IMR-90 (cell line): ENCODE data around the gene RNF11. TPM values are rescaled to one million over a fixed set of nuclear protein-coding genes. Genes with fewer than 3 reads are reported as not detected.

Source experiments
- ATAC-seq: fragments of 200-7000 bp; cut with Tn5 transposase; 2 replicates; pipeline ENCODE4 v1.9.1; 2020; ENCODE audit warnings: low read depth, mild to moderate bottlenecking, moderate library complexity
- BruUV-seq: library from RNA; stranded (reverse); fragments of 400-500 nt; replicated peaks from 2 replicates; lab custom pipeline; 2021; lab: Mats Ljungman, UMichigan
- CTCF ChIA-PET: fragments of 300-600 bp; formaldehyde crosslinking; extraction: SDS; loops from one replicate; lab custom pipeline; 2021; ENCODE audit warnings: antibody characterized with exemption; lab: Yijun Ruan, JAX
- POLR2A ChIA-PET: fragments of 300-600 bp; sonication (Branson Sonifier 250); formaldehyde crosslinking; loops from one replicate; lab custom pipeline; 2022; ENCODE audit warnings: antibody characterized with exemption; ENCODE audit not compliant: unreplicated experiment; lab: Charles Lee
- DNase-seq: peaks from one replicate; pipeline ENCODE4 v3.0.0; 2013
- H2AFZ ChIP-seq: replicated peaks from 2 replicates; pipeline ENCODE3; 2013; ENCODE audit warnings: low read length, mild to moderate bottlenecking; ENCODE audit not compliant: poor library complexity
- H2AK5ac ChIP-seq: 2 replicates; pipeline ENCODE4 v1.6.1; 2013; ENCODE audit warnings: low read depth, low read length, inconsistent platforms
- H2AK9ac ChIP-seq: replicated peaks from 2 replicates; pipeline ENCODE3; 2013; ENCODE audit warnings: mild to moderate bottlenecking, low read depth, low read length, moderate library complexity; ENCODE audit not compliant: poor library complexity
- H2BK120ac ChIP-seq: 2 replicates; pipeline ENCODE4 v1.6.1; 2013; ENCODE audit warnings: low read depth, low read length, inconsistent platforms
- H2BK15ac ChIP-seq: 3 replicates; pipeline ENCODE4 v1.6.1; 2013; ENCODE audit warnings: low read depth, low read length, inconsistent platforms
- H2BK20ac ChIP-seq: 2 replicates; pipeline ENCODE4 v1.6.1; 2013; ENCODE audit warnings: low read depth, mild to moderate bottlenecking, inconsistent platforms, low read length, moderate library complexity
- H2BK5ac ChIP-seq: 2 replicates; pipeline ENCODE4 v1.6.1; 2013; ENCODE audit warnings: mild to moderate bottlenecking, low read depth, low read length, inconsistent platforms; ENCODE audit not compliant: poor library complexity, severe bottlenecking
- H3K14ac ChIP-seq: replicated peaks from 2 replicates; pipeline ENCODE4 v1.6.1; 2013; ENCODE audit warnings: low read depth, low read length, inconsistent platforms
- H3K18ac ChIP-seq: 2 replicates; pipeline ENCODE4 v1.6.1; 2013; ENCODE audit warnings: low read depth, low read length, control low read depth
- H3K23ac ChIP-seq: 2 replicates; pipeline ENCODE4 v1.6.1; 2013; ENCODE audit warnings: low read depth, low read length, inconsistent platforms
- H3K27ac ChIP-seq: 2 replicates; pipeline ENCODE4 v1.5.1; 2013; ENCODE audit warnings: mild to moderate bottlenecking, control low read depth, low read length; ENCODE audit not compliant: insufficient read depth
- H3K27me3 ChIP-seq: 2 replicates; pipeline ENCODE4 v1.6.1; 2013; ENCODE audit warnings: low read length; ENCODE audit not compliant: control insufficient read depth, insufficient read depth
- H3K36me3 ChIP-seq: 2 replicates; pipeline ENCODE4 v1.6.1; 2013; ENCODE audit warnings: low read length, mixed read lengths; ENCODE audit not compliant: control insufficient read depth, insufficient read depth
- H3K4ac ChIP-seq: 2 replicates; pipeline ENCODE4 v1.6.1; 2013; ENCODE audit warnings: low read depth, low read length, inconsistent platforms
- H3K4me1 ChIP-seq: 2 replicates; pipeline ENCODE4 v1.6.1; 2013; ENCODE audit warnings: low read length, mixed read lengths; ENCODE audit not compliant: control insufficient read depth, insufficient read depth
- H3K4me2 ChIP-seq: 2 replicates; pipeline ENCODE4 v1.6.1; 2013; ENCODE audit warnings: low read depth, mild to moderate bottlenecking, control low read depth, low read length, moderate library complexity
- H3K4me3 ChIP-seq: 2 replicates; pipeline ENCODE4 v1.5.1; 2013; ENCODE audit warnings: low read depth, mild to moderate bottlenecking, control low read depth, low read length, moderate library complexity; ENCODE audit not compliant: insufficient read depth
- H3K56ac ChIP-seq: 2 replicates; pipeline ENCODE4 v1.6.1; 2013; ENCODE audit warnings: low read length, inconsistent platforms; ENCODE audit not compliant: insufficient read depth; ENCODE audit errors: extremely low read depth
- H3K79me1 ChIP-seq, 2 experiments: 2 replicates each; pipeline ENCODE4 v1.6.1; 2013; ENCODE audit warnings: low read length in 2 of 2, inconsistent platforms in 1 of 2, low read depth in 1 of 2
- H3K9ac ChIP-seq: 2 replicates; pipeline ENCODE4 v1.6.1; 2013; ENCODE audit warnings: low read depth, low read length, control low read depth
- H3K9me1 ChIP-seq: 2 replicates; pipeline ENCODE4 v1.6.1; 2013; ENCODE audit warnings: low read length, inconsistent platforms; ENCODE audit not compliant: insufficient read depth
- H3K9me3 ChIP-seq: 2 replicates; pipeline ENCODE4 v1.6.1; 2013; ENCODE audit warnings: low read length; ENCODE audit not compliant: control insufficient read depth, insufficient read depth
- H4K20me1 ChIP-seq: 2 replicates; pipeline ENCODE4 v1.6.1; 2013; ENCODE audit warnings: low read length, inconsistent platforms; ENCODE audit not compliant: insufficient read depth
- H4K5ac ChIP-seq: 2 replicates; pipeline ENCODE4 v1.6.1; 2013; ENCODE audit warnings: mild to moderate bottlenecking, low read depth, low read length, control low read depth
- H4K8ac ChIP-seq, 2 experiments: 2 replicates each; pipeline ENCODE4 v1.6.1; 2013; ENCODE audit warnings: low read depth in 2 of 2, low read length in 2 of 2, control low read depth in 1 of 2, inconsistent platforms in 1 of 2
- H4K91ac ChIP-seq: 2 replicates; pipeline ENCODE4 v1.6.1; 2013; ENCODE audit warnings: low read depth, low read length, inconsistent platforms; ENCODE audit not compliant: insufficient read depth
- BHLHE40 ChIP-seq: fragments of 150-350 bp; IDR thresholded peaks from 2 replicates; pipeline ENCODE4 v1.6.1; 2016; ENCODE audit warnings: mild to moderate bottlenecking, low read depth, low read length
- CEBPB ChIP-seq: IDR thresholded peaks from 2 replicates; pipeline ENCODE4 v1.6.1; 2012; ENCODE audit warnings: low read depth, low read length, improper control_type of control experiment
- CHD1 ChIP-seq: IDR thresholded peaks from 2 replicates; pipeline ENCODE4 v1.6.1; 2012; ENCODE audit warnings: low read depth, low read length, improper control_type of control experiment
- FOS ChIP-seq: fragments of 150-350 bp; IDR thresholded peaks from 2 replicates; pipeline ENCODE4 v1.6.1; 2016; ENCODE audit warnings: low read depth, low read length
- MAFK ChIP-seq: IDR thresholded peaks from 2 replicates; pipeline ENCODE4 v1.6.1; 2012; ENCODE audit warnings: low read depth, low read length, improper control_type of control experiment
- MAZ ChIP-seq: IDR thresholded peaks from 2 replicates; pipeline ENCODE4 v1.6.1; 2012; ENCODE audit warnings: low read depth, mild to moderate bottlenecking, low read length, improper control_type of control experiment, moderate library complexity, borderline replicate concordance
- MXI1 ChIP-seq: IDR thresholded peaks from 2 replicates; pipeline ENCODE4 v1.6.1; 2012; ENCODE audit warnings: low read depth, mild to moderate bottlenecking, low read length, moderate library complexity, borderline replicate concordance
- NFE2L2 ChIP-seq: fragments of 150-350 bp; IDR thresholded peaks from 2 replicates; pipeline ENCODE4 v1.6.1; 2016; ENCODE audit warnings: low read depth, mild to moderate bottlenecking, low read length
- POLR2A ChIP-seq: IDR thresholded peaks from 2 replicates; pipeline ENCODE4 v1.6.1; 2012; ENCODE audit warnings: mild to moderate bottlenecking, low read depth, low read length
- RAD21 ChIP-seq: IDR thresholded peaks from 2 replicates; pipeline ENCODE4 v1.6.1; 2012; ENCODE audit warnings: low read length, improper control_type of control experiment
- RCOR1 ChIP-seq: IDR thresholded peaks from 2 replicates; pipeline ENCODE4 v1.6.1; 2012; ENCODE audit warnings: mild to moderate bottlenecking, low read length, improper control_type of control experiment; ENCODE audit not compliant: insufficient replicate concordance
- RFX5 ChIP-seq: IDR thresholded peaks from 2 replicates; pipeline ENCODE4 v1.8.0; 2012; ENCODE audit warnings: low read depth, mild to moderate bottlenecking, low read length, moderate library complexity
- SMC3 ChIP-seq: fragments of 150-350 bp; IDR thresholded peaks from 2 replicates; pipeline ENCODE4 v1.6.1; 2016; ENCODE audit warnings: low read depth, mild to moderate bottlenecking, antibody characterized with exemption, low read length, moderate library complexity
- WGBS, 2 experiments: methylation state at CpG; one replicate each; pipeline versions ENCODE4 v1.1.5 to v1.1.7; 2013; ENCODE audit warnings: missing lambda C conversion rate in 2 of 2; ENCODE audit not compliant: insufficient read length in 1 of 2; ENCODE audit errors: extremely low coverage in 2 of 2; 5-methylcytosine and 5-hydroxymethylcytosine counted together
- dilution Hi-C: fragments of 300-500 bp; cut with HindIII; formaldehyde crosslinking; loops from one replicate; pipeline ENCODE4 v1.14.3; 2018; ENCODE audit warnings: low sequenced_read_pairs; ENCODE audit not compliant: unreplicated experiment
- in situ Hi-C: fragments of 300-500 bp; cut with MboI; formaldehyde crosslinking; loops from 3 replicates; pipeline ENCODE4 v1.14.3; 2019; ENCODE audit warnings: low sequenced_read_pairs, inconsistent platforms, mixed read lengths
- intact Hi-C: fragments of 100-400 bp; cut with micrococcal nuclease; formaldehyde crosslinking; loops from 2 replicates; pipeline ENCODE4 v1.10.0; 2022
- polyA plus RNA-seq, 3 experiments: library from polyadenylated mRNA; depleted of rRNA; stranded (reverse); fragments of >200 nt; gene quantifications; 2 replicates each; pipeline ENCODE4 v1.2.3, GENCODE V29; 2012; ENCODE audit warnings: low replicate concordance in 1 of 3
- total RNA-seq: library from RNA; depleted of rRNA; stranded (reverse); fragments of >200 nt; gene quantifications from 2 replicates; pipeline ENCODE4 v1.2.3, GENCODE V29; 2012
- TF ChIP-seq, protein P1 (sequence below): conservative IDR thresholded peaks from 2 replicates; pipeline ENCODE4 v1.5.1; 2012; ENCODE audit warnings: mild to moderate bottlenecking, low read depth, low read length, improper control_type of control experiment
- TF ChIP-seq, protein P2 (sequence below): fragments of 150-350 bp; IDR thresholded peaks from 2 replicates; pipeline ENCODE4 v1.6.1; 2016; ENCODE audit warnings: low read depth, mild to moderate bottlenecking, low read length, moderate library complexity, borderline replicate concordance
- TF ChIP-seq, protein P3 (sequence below): fragments of 150-350 bp; IDR thresholded peaks from 2 replicates; pipeline ENCODE4 v1.6.1; 2017; ENCODE audit warnings: mild to moderate bottlenecking, antibody characterized with exemption, low read length, low read depth

Gene RNF11
- total and polyA plus RNA-seq, 2 of the 4 experiments (the other 2 are of a cell fraction) = 63.3 to 64.1 TPM

DNA sequence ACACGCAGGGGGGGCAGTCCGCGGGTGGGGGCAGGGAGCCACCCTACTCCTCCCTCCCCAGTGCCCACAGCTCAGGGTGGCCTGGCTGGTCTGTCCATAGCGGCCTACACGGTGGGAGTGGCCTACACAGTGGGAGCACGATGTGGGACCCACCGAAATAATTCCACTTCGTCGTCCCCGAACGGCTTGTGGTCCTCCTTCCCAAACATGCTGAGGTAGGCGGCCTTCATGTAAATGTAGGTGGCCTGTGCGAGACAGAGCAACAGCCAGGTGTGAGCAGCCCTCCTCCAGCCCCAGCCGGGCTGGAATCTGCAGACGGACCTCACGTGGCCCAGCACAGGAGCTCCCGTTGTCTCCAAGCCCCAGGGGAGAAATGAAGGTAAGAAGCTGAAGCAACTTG, 59.9 kb downstream of the RNF11 start:
- Histone ChIP-seq H3K56ac (no peak overlapping the region), H3K4me3 (no peak overlapping the region), H2BK15ac (no peak overlapping the region), H2BK5ac (no peak overlapping the region), H4K91ac (no peak overlapping the region), H3K14ac (no peak overlapping the region), H4K20me1 (no peaks in the 10 kb centered on the region), H3K9ac (no peak overlapping the region), H4K5ac (no peak overlapping the region), H3K27me3 (no peaks in the 10 kb centered on the region), H3K36me3 (no peaks in the 10 kb centered on the region), H3K79me1 (no peaks in the 10 kb centered on the region), H2BK20ac (no peak overlapping the region), H2AK5ac (no peak overlapping the region), H3K23ac (no peak overlapping the region), H3K4ac (no peak overlapping the region), H3K18ac (no peak overlapping the region), H3K27ac (no peak overlapping the region), H4K8ac (no peak overlapping the region), H3K9me1 (0 out of 2 replicates have a peak, but pooled peaks cover 6% of the 10 kb centered on the region), H3K4me2 (no peak overlapping the region), H2BK120ac (no peak overlapping the region), H3K4me1 (no peaks in the 10 kb centered on the region), H2AFZ (peak overlapping the region; percentile 89), H3K9me3 (no peaks in the 10 kb centered on the region), H2AK9ac (no peak overlapping the region)
- dilution Hi-C loops (no loop called here), intact Hi-C loops (loop anchor here (1.0 to 10.0 kb wide), 3 partner anchors 321 to 522 kb away; partner anchors contain the start of gene CDKN2C), in situ Hi-C loops (loop anchor here (10.0 kb wide), 1 partner anchor 371 kb away; no protein-coding TSS in a partner anchor)
- DNase-seq (no peak), ATAC-seq (no peak)
- 71% methylated on average over 5 of the region's 17 CpGs; no CpG with 5 or more reads in 1 of the 2 experiments for WGBS, 2 experiments
- no peak for TF ChIP-seq CEBPB
- TF ChIP-seq, protein P1, sequence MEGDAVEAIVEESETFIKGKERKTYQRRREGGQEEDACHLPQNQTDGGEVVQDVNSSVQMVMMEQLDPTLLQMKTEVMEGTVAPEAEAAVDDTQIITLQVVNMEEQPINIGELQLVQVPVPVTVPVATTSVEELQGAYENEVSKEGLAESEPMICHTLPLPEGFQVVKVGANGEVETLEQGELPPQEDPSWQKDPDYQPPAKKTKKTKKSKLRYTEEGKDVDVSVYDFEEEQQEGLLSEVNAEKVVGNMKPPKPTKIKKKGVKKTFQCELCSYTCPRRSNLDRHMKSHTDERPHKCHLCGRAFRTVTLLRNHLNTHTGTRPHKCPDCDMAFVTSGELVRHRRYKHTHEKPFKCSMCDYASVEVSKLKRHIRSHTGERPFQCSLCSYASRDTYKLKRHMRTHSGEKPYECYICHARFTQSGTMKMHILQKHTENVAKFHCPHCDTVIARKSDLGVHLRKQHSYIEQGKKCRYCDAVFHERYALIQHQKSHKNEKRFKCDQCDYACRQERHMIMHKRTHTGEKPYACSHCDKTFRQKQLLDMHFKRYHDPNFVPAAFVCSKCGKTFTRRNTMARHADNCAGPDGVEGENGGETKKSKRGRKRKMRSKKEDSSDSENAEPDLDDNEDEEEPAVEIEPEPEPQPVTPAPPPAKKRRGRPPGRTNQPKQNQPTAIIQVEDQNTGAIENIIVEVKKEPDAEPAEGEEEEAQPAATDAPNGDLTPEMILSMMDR = no peak
- no peak for TF ChIP-seq POLR2A
- TF ChIP-seq, protein P2, sequence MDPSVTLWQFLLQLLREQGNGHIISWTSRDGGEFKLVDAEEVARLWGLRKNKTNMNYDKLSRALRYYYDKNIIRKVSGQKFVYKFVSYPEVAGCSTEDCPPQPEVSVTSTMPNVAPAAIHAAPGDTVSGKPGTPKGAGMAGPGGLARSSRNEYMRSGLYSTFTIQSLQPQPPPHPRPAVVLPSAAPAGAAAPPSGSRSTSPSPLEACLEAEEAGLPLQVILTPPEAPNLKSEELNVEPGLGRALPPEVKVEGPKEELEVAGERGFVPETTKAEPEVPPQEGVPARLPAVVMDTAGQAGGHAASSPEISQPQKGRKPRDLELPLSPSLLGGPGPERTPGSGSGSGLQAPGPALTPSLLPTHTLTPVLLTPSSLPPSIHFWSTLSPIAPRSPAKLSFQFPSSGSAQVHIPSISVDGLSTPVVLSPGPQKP = no peak
- no peak for TF ChIP-seq MAZ
- TF ChIP-seq FOS = no peak
- no peak for TF ChIP-seq RCOR1
- no peak for TF ChIP-seq CHD1
- no peak for TF ChIP-seq BHLHE40
- no peak for TF ChIP-seq SMC3
- no peak for TF ChIP-seq RFX5
- TF ChIP-seq MAFK = no peak
- TF ChIP-seq, protein P3, sequence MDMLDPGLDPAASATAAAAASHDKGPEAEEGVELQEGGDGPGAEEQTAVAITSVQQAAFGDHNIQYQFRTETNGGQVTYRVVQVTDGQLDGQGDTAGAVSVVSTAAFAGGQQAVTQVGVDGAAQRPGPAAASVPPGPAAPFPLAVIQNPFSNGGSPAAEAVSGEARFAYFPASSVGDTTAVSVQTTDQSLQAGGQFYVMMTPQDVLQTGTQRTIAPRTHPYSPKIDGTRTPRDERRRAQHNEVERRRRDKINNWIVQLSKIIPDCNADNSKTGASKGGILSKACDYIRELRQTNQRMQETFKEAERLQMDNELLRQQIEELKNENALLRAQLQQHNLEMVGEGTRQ = no peak
- TF ChIP-seq RAD21 = no peak
- no peak for TF ChIP-seq MXI1
- TF ChIP-seq NFE2L2 = no peak
- BruUV-seq = no TSS peak
- ChIA-PET CTCF (no interaction called here), POLR2A (no interaction called here)
